Measurements from ENCODE around the gene SLC39A1. TPM values are rescaled to one million over a fixed set of nuclear protein-coding genes. Genes with fewer than 3 reads are reported as not detected.

Gene SLC39A1
- total and polyA plus RNA-seq, 2 of the 8 experiments (the other 6 are each of a cell fraction or from before 2014, with no cell fraction given) = 238 to 337 TPM

DNA sequence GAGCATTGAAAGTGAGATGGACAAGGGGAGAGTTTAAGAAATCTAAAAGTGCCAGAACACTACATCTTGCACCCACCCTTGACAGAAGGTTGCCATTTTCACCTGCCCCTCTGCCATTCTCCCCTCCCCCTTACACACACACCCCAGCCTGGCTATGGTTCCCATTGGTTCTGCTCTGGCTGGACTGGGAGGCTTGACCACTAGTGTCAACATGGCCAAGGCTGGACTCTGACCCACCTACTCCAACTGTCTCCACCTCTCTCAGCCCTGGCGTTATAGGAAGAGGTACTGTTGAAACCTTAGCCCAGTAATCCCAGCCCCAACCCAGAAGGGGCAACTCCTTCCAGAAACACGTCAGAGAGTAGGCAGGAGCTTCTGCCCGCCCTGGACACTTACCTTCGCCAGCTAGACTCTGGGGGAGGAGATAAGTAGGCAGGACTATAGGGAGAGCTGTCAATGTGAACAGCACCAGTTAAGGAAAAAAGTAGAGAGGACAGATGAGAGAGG, 9.4 kb downstream of the SLC39A1 start:
- Histone ChIP-seq H2BK12ac (ENCODE audit: low read depth, low read length) (no peak overlapping the region), H3K79me1 (ENCODE audit: low read depth, low read length) (peaks cover 24% of the 10 kb centered on the region), H4K91ac (replicated peaks; ENCODE audit: insufficient read length, low read length) (no peak overlapping the region), H2BK120ac (replicated peaks; ENCODE audit: low read depth, low read length) (no peak overlapping the region), H2BK20ac (ENCODE audit: low read length) (no peak overlapping the region), H3K4me1 (replicated peaks in 1 of 4; ENCODE audit: control insufficient read depth in 3 of 4, insufficient read depth in 4 of 4, low read length in 3 of 4) (peaks cover 0 to 8% (median 2%) of the 10 kb centered on the region in 4 experiments; a peak in 4 of 7 replicates), H4K5ac (ENCODE audit: insufficient read length, low read depth, low read length) (no peak overlapping the region), H4K20me1 (replicated peaks in 1 of 2; ENCODE audit: control insufficient read depth in 1 of 2, insufficient read depth in 2 of 2, low read length in 2 of 2) (peaks cover 8 to 16% of the 10 kb centered on the region in 2 experiments), H3K56ac (replicated peaks; ENCODE audit: insufficient read length, low read depth, low read length) (no peak overlapping the region), H3K27me3 (replicated peaks in 1 of 4; ENCODE audit: control insufficient read depth in 3 of 4, extremely low read depth in 1 of 4, insufficient read depth in 3 of 4, low read length in 3 of 4) (no peaks in the 10 kb centered on the region), H3K23me2 (ENCODE audit: low read depth, low read length) (peaks cover 10% of the 10 kb centered on the region), H4K8ac (ENCODE audit: extremely low read depth, insufficient read depth, low read length) (no peak overlapping the region), H2BK5ac (ENCODE audit: low read depth, low read length) (no peak overlapping the region), H3K23ac (ENCODE audit: insufficient read length) (no peak overlapping the region), H3K4ac (replicated peaks; ENCODE audit: insufficient read length, low read depth, low read length) (no peak overlapping the region), H3K9me3 (ENCODE audit: insufficient read depth in 2 of 2, low read depth in 1 of 2, low read length in 1 of 2) (no peaks in the 10 kb centered on the region), H3K27ac (ENCODE audit: low read depth, low read length) (no peak overlapping the region), H2AK5ac (ENCODE audit: low read depth, low read length) (no peak overlapping the region), H3K79me2 (ENCODE audit: control insufficient read depth in 1 of 2, insufficient read depth in 2 of 2, low read length in 2 of 2) (peaks cover 21 to 46% of the 10 kb centered on the region in 2 experiments), H3K18ac (ENCODE audit: extremely low read depth, low read length) (no peak overlapping the region), H3K14ac (ENCODE audit: insufficient read length) (no peak overlapping the region), H3K9ac (replicated peaks in 1 of 4; ENCODE audit: extremely low read depth in 1 of 4, low read depth in 3 of 4, low read length in 3 of 4) (no peak overlapping the region), H2BK15ac (ENCODE audit: low read length) (no peak overlapping the region), H3K36me3 (ENCODE audit: control insufficient read depth in 2 of 4, insufficient read depth in 4 of 4, low read length in 3 of 4) (peaks cover 7 to 24% (median 20%) of the 10 kb centered on the region in 4 experiments), H3K4me2 (ENCODE audit: insufficient read depth in 1 of 2, low read depth in 2 of 2, low read length in 2 of 2) (no peak overlapping the region), H3K4me3 (ENCODE audit: extremely low read depth in 1 of 4, insufficient read depth in 2 of 4, low read depth in 3 of 4, low read length in 4 of 4) (no peak overlapping the region), H2AFZ (ENCODE audit: low read length) (no peak overlapping the region)
- ChIA-PET POLR2A (ENCODE audit: partially characterized antibody) (interaction anchor here (1.0 to 8.8 kb wide), 8 partner anchors 8 to 39 kb away, joined by 3 to 156 read pairs (median 7); partner anchors contain the start of genes CREB3L4, DENND4B, JTB and RAB13), CTCF (ENCODE audit: partially characterized antibody) (interaction anchor here (0.6 to 6.4 kb wide), 6 partner anchors 9 to 133 kb away, joined by 3 to 31 read pairs (median 4); partner anchors contain the start of genes DENND4B, JTB, RAB13 and SLC39A1)
- DNase-seq (ENCODE audit: low read depth in 1 of 2, low spot score in 2 of 2) (no peak), FAIRE-seq (no peak)
- TF ChIP-seq HDAC2 (IDR thresholded peaks at IDR 0.05; ENCODE audit: borderline replicate concordance in 1 of 2, low read depth in 2 of 2, low read length in 2 of 2) = no peak
- TF ChIP-seq GABPA (IDR thresholded peaks at IDR 0.05; ENCODE audit: borderline replicate concordance, insufficient read depth, low read length) = no peak
- TF ChIP-seq PHF8 (conservative IDR thresholded peaks at IDR 0.05; ENCODE audit: low read depth, low read length) = no peak
- TF ChIP-seq SIRT6 (IDR thresholded peaks at IDR 0.05; ENCODE audit: low read length) = no peak
- 88% methylated on average over 4 of the region's 4 CpGs; no CpG with 5 or more reads in 1 of the 2 experiments for WGBS, 2 experiments (ENCODE audit: extremely low coverage in 1 of 2, insufficient coverage in 1 of 2, insufficient read length in 1 of 2, insufficient replicate concordance in 2 of 2, low coverage in 1 of 2, low lambda C conversion rate in 2 of 2, missing lambda C conversion rate in 1 of 2)
